HepG2 (cell line): ENCODE results near the gene TMEM198. TPM values are rescaled to one million over a fixed set of nuclear protein-coding genes. Genes with fewer than 3 reads are reported as not detected.
A peak's percentile ranks its signal among the peaks of the same experiment; 100 is the strongest.

Experiments
- ELF1 ChIP-seq: sonication (generic); formaldehyde crosslinking; IDR thresholded peaks from 2 replicates; pipeline ENCODE4 v1.4.0; 2020; ENCODE audit warnings: missing genetic modification reagents
- FOXA1 ChIP-seq, 2 experiments: fragments of 450-650 bp in 1 of 2; sonication (generic) in 1 of 2; formaldehyde crosslinking in 1 of 2; IDR thresholded peaks; 2 replicates each; pipeline versions ENCODE4 v1.4.0 to v1.6.1; 2016 to 2020; ENCODE audit warnings: missing genetic modification reagents in 1 of 2
- GTF2F1 ChIP-seq: fragments of 150-350 bp; IDR thresholded peaks from 2 replicates; pipeline ENCODE4 v1.6.1; 2014; ENCODE audit warnings: low read length
- GZF1 ChIP-seq: sonication (generic); formaldehyde crosslinking; IDR thresholded peaks from 2 replicates; pipeline ENCODE4 v1.5.1; 2020; ENCODE audit warnings: mild to moderate bottlenecking, missing genetic modification reagents
- HNRNPH1 ChIP-seq: fragments of 200-400 bp; formaldehyde crosslinking; optimal IDR thresholded peaks from 2 replicates; pipeline ENCODE3; 2017; ENCODE audit warnings: mild to moderate bottlenecking, low read depth, low read length
- MLXIP ChIP-seq: sonication (generic); formaldehyde crosslinking; IDR thresholded peaks from 2 replicates; pipeline ENCODE4 v1.9.0; 2021; ENCODE audit warnings: missing genetic modification reagents, borderline replicate concordance
- PHB2 ChIP-seq: fragments of 450-650 bp; IDR thresholded peaks from 2 replicates; pipeline ENCODE4 v1.6.1; 2018; ENCODE audit not compliant: partially characterized antibody
- PRPF4 ChIP-seq: fragments of 200-400 bp; formaldehyde crosslinking; IDR thresholded peaks from 2 replicates; pipeline ENCODE4 v1.6.1; 2016; ENCODE audit warnings: low read length, low read depth; ENCODE audit not compliant: poor library complexity, severe bottlenecking
- SIX1 ChIP-seq: sonication (generic); formaldehyde crosslinking; IDR thresholded peaks from 2 replicates; pipeline ENCODE4 v1.4.0; 2020; ENCODE audit warnings: missing genetic modification reagents, borderline replicate concordance
- THAP11 ChIP-seq: IDR thresholded peaks from 2 replicates; pipeline ENCODE4 v1.6.1; 2016; ENCODE audit warnings: missing biosample characterization, missing genetic modification reagents
- ZBTB39 ChIP-seq: sonication (generic); formaldehyde crosslinking; IDR thresholded peaks from 2 replicates; pipeline ENCODE4 v1.5.0; 2020; ENCODE audit warnings: missing genetic modification reagents
- ZNF232 ChIP-seq: sonication (generic); formaldehyde crosslinking; IDR thresholded peaks from 2 replicates; pipeline ENCODE4 v1.4.0; 2020; ENCODE audit warnings: missing genetic modification reagents, borderline replicate concordance
- ZNF619 ChIP-seq: sonication (generic); formaldehyde crosslinking; IDR thresholded peaks from 2 replicates; pipeline ENCODE4 v1.4.0; 2020; ENCODE audit warnings: mild to moderate bottlenecking, missing genetic modification reagents
- ZNF629 ChIP-seq: sonication (generic); formaldehyde crosslinking; conservative IDR thresholded peaks from 2 replicates; pipeline ENCODE4 v1.5.0; 2020; ENCODE audit warnings: missing genetic modification reagents
- ZNF761 ChIP-seq: sonication (generic); formaldehyde crosslinking; conservative IDR thresholded peaks from 2 replicates; pipeline ENCODE4 v1.4.0; 2020; ENCODE audit warnings: mild to moderate bottlenecking, missing genetic modification reagents
- ZNF816 ChIP-seq: sonication (generic); formaldehyde crosslinking; IDR thresholded peaks from 2 replicates; pipeline ENCODE4 v1.8.0; 2022; ENCODE audit warnings: missing genetic modification reagents, mild to moderate bottlenecking, borderline replicate concordance
- polyA plus RNA-seq, 8 experiments: library from polyadenylated mRNA; depleted of rRNA in 3 of 8; stranded (reverse) in 7 of 8; unstranded in 1 of 8; fragments of >200 nt; fragmentation: Illumina TruSeq in 4 of 8; extraction: Trizol in 4 of 8; gene quantifications; 2 replicates each; pipeline versions ENCODE4 v1.2.1 to v1.2.3, GENCODE V29; 2011 to 2016; ENCODE audit warnings: low read depth in 4 of 8, missing spikeins in 1 of 8, mixed read lengths in 1 of 8; ENCODE audit not compliant: insufficient read depth in 1 of 8
- total RNA-seq, 5 experiments: library from RNA; depleted of rRNA; stranded (reverse); fragments of >200 nt; fragmentation: Illumina TruSeq; extraction: Trizol; gene quantifications; 2 replicates each; pipeline ENCODE4 v1.2.3, GENCODE V29; 2016; ENCODE audit warnings: low read depth in 1 of 5
- TF ChIP-seq, protein P1 (sequence below): sonication (generic); formaldehyde crosslinking; IDR thresholded peaks from 2 replicates; pipeline ENCODE4 v1.4.0; 2020; ENCODE audit warnings: missing genetic modification reagents
- TF ChIP-seq, protein P2 (sequence below): sonication (generic); formaldehyde crosslinking; IDR thresholded peaks from 2 replicates; pipeline ENCODE4 v1.5.0; 2020; ENCODE audit warnings: missing genetic modification reagents
- TF ChIP-seq, protein P3 (sequence below): IDR thresholded peaks from 2 replicates; pipeline ENCODE4 v1.6.1; 2016; ENCODE audit warnings: missing compliant biosample characterization, missing genetic modification reagents, borderline replicate concordance

The TMEM198 gene
- total and polyA plus RNA-seq, 2 of the 13 experiments (the other 11 are each of a cell fraction or from before 2014, with no cell fraction given) = 17.3 to 23.5 TPM

- no peak for TF ChIP-seq HNRNPH1
- no peak; the same call in 1 of the 2 replicates for TF ChIP-seq ZNF816 (CRISPR knock-in tag)
- TF ChIP-seq PRPF4 = peak; percentile 10
- TF ChIP-seq THAP11 = peak; percentile 95
- peak; percentile 88 for TF ChIP-seq ZNF232 (CRISPR knock-in tag)
- no peak for TF ChIP-seq MLXIP
- no peak for TF ChIP-seq GTF2F1
- TF ChIP-seq, protein P1, sequence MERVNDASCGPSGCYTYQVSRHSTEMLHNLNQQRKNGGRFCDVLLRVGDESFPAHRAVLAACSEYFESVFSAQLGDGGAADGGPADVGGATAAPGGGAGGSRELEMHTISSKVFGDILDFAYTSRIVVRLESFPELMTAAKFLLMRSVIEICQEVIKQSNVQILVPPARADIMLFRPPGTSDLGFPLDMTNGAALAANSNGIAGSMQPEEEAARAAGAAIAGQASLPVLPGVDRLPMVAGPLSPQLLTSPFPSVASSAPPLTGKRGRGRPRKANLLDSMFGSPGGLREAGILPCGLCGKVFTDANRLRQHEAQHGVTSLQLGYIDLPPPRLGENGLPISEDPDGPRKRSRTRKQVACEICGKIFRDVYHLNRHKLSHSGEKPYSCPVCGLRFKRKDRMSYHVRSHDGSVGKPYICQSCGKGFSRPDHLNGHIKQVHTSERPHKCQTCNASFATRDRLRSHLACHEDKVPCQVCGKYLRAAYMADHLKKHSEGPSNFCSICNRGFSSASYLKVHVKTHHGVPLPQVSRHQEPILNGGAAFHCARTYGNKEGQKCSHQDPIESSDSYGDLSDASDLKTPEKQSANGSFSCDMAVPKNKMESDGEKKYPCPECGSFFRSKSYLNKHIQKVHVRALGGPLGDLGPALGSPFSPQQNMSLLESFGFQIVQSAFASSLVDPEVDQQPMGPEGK = peak; percentile 92
- TF ChIP-seq ZNF619 (CRISPR knock-in tag) = peak; percentile 72; the same call in 1 of the 2 replicates
- TF ChIP-seq ZBTB39 (CRISPR knock-in tag) = no peak
- TF ChIP-seq ZNF761 (CRISPR knock-in tag) = 0 out of 2 replicates have a peak, but pooled peaks have one; percentile 59
- TF ChIP-seq GZF1 = no peak
- peak; percentile 47; the same call in 1 of the 2 replicates for TF ChIP-seq ZNF629
- no peak for TF ChIP-seq PHB2
- TF ChIP-seq, protein P2, sequence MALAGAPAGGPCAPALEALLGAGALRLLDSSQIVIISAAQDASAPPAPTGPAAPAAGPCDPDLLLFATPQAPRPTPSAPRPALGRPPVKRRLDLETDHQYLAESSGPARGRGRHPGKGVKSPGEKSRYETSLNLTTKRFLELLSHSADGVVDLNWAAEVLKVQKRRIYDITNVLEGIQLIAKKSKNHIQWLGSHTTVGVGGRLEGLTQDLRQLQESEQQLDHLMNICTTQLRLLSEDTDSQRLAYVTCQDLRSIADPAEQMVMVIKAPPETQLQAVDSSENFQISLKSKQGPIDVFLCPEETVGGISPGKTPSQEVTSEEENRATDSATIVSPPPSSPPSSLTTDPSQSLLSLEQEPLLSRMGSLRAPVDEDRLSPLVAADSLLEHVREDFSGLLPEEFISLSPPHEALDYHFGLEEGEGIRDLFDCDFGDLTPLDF (CRISPR knock-in tag) = 0 out of 2 replicates have a peak, but pooled peaks have one; percentile 22
- TF ChIP-seq ELF1 = peak; percentile 97
- TF ChIP-seq, protein P3, sequence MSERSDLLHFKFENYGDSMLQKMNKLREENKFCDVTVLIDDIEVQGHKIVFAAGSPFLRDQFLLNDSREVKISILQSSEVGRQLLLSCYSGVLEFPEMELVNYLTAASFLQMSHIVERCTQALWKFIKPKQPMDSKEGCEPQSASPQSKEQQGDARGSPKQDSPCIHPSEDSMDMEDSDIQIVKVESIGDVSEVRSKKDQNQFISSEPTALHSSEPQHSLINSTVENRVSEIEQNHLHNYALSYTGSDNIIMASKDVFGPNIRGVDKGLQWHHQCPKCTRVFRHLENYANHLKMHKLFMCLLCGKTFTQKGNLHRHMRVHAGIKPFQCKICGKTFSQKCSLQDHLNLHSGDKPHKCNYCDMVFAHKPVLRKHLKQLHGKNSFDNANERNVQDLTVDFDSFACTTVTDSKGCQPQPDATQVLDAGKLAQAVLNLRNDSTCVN (CRISPR knock-in tag) = 0 out of 2 replicates have a peak, but pooled peaks have one; percentile 38
- TF ChIP-seq SIX1 = peak; percentile 42; the same call in 1 of the 2 replicates
- TF ChIP-seq FOXA1 (IDR thresholded peaks at IDR 0.05) = no peak
- no peak for TF ChIP-seq FOXA1 (CRISPR knock-in tag; IDR thresholded peaks at IDR 0.05)
Observed at GRCh38 chr2:219597552-219598307, 53.9 kb downstream of the TMEM198 start, which contains the start of gene STK11IP (continued).
